ENCODE results near the gene GBA3. TPM values are rescaled to one million over a fixed set of nuclear protein-coding genes. Genes with fewer than 3 reads are reported as not detected.

Gene GBA3
- polyA plus RNA-seq, 1 experiment, result not detected

DNA sequence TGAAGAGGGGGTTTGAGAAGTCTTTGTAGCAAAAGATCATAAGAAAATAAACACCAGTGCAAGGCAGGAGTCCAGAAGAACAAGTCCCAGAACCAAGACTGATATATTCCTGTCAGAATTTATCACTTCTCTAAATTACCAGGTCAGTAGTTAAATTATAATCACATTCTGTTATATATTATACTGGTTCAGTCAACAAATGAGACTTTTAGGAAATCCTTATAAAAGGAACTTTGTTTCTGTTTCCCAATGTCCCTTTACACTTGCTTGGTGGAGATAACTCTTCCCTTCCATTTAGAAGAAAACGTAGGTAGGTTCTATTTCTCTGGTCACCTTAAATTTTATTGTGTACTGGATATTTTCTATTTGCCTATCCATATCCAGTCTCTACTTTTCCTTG lies 21.1 kb downstream of the GBA3 start:
- H3K27me3 ChIP-seq (ENCODE audit: control insufficient read depth, insufficient read depth, low read length), result no peaks in the 10 kb centered on the region
- no peak overlapping the region for H3K4me3 ChIP-seq (ENCODE audit: low read depth, low read length)
- H3K36me3 ChIP-seq (ENCODE audit: control insufficient read depth, insufficient read depth, low read length), result no peaks in the 10 kb centered on the region
- ChIA-PET CTCF (no interaction called here), POLR2A (no interaction called here)
- TF ChIP-seq, protein P1, sequence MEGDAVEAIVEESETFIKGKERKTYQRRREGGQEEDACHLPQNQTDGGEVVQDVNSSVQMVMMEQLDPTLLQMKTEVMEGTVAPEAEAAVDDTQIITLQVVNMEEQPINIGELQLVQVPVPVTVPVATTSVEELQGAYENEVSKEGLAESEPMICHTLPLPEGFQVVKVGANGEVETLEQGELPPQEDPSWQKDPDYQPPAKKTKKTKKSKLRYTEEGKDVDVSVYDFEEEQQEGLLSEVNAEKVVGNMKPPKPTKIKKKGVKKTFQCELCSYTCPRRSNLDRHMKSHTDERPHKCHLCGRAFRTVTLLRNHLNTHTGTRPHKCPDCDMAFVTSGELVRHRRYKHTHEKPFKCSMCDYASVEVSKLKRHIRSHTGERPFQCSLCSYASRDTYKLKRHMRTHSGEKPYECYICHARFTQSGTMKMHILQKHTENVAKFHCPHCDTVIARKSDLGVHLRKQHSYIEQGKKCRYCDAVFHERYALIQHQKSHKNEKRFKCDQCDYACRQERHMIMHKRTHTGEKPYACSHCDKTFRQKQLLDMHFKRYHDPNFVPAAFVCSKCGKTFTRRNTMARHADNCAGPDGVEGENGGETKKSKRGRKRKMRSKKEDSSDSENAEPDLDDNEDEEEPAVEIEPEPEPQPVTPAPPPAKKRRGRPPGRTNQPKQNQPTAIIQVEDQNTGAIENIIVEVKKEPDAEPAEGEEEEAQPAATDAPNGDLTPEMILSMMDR (IDR thresholded peaks at IDR 0.05; ENCODE audit: insufficient read depth, low read depth, low read length), result no peak
- no peak for DNase-seq (ENCODE audit: low read depth)

DNA sequence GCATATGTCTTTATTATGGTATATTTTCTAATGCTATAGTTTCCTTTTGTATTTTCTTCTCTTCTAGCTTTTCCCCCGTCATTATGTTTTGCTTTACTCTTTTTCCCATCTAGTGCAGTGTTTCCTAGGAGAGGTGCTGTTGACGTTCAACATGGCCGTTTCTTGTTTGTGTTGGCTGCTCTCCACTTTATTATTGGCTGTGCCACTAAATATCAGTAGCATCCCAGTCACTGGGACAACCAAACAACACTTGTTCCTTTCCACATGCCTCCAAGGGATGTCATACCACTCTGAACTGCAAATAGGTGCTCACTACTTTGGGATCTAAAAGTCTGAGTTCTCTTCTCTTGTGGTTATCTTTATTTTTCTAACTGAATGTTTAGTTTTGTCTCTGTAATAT lies 26.5 kb downstream of the GBA3 start:
- H3K4me3 ChIP-seq (ENCODE audit: low read depth, low read length), result no peak overlapping the region
- POLR2A ChIA-PET, result no interaction called here
- H3K36me3 ChIP-seq (ENCODE audit: control insufficient read depth, insufficient read depth, low read length), result no peaks in the 10 kb centered on the region
- TF ChIP-seq, protein P1 (IDR thresholded peaks at IDR 0.05; ENCODE audit: insufficient read depth, low read depth, low read length), result no peak
- DNase-seq (ENCODE audit: low read depth), result no peak
- CTCF ChIA-PET, result no interaction called here
- no peaks in the 10 kb centered on the region for H3K27me3 ChIP-seq (ENCODE audit: control insufficient read depth, insufficient read depth, low read length)

DNA sequence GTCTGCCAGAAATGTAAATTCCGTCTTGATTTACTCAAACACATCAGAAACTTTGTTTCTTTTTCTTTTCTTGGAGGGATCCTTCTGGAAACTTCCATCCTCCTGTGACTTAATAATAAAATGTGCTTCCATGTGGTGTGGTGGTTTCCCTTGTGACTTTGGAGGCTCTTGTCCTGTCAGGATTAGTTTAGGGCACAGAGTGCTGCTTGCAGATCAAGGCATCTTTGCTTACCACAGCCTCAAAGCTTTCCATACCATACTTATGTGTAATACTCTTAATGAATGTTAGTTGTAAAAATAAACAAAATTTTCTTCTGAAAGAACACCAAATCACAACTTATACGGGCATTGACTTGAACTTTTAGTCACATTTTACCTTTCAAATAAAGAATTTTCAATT lies 27.4 kb downstream of the GBA3 start:
- DNase-seq (ENCODE audit: low read depth), result peak; percentile 43
- Histone ChIP-seq H3K4me3 (ENCODE audit: low read depth, low read length) (no peak overlapping the region), H3K36me3 (ENCODE audit: control insufficient read depth, insufficient read depth, low read length) (no peaks in the 10 kb centered on the region), H3K27me3 (ENCODE audit: control insufficient read depth, insufficient read depth, low read length) (no peaks in the 10 kb centered on the region)
- ChIA-PET POLR2A (no interaction called here), CTCF (no interaction called here)
- TF ChIP-seq, protein P1 (IDR thresholded peaks at IDR 0.05; ENCODE audit: insufficient read depth, low read depth, low read length), result no peak

DNA sequence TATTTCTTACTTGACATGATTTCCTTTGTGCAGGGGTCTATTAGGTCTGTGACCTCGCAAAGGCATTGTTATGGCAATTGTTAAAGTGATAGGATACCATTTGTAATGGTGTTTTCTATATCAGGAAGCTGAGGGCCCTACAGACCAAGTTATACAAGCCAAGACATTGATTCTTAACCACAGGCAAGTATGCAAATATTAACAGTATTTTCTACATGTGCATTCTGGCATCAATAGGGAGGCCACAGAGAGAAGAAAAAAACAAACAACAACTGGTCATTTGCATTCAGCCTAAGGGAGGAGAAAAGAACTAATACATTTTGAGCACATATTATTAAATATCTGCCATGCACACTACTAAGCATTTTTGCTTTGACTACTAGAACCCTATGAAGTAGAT lies 28.5 kb downstream of the GBA3 start:
- ChIA-PET POLR2A (no interaction called here), CTCF (no interaction called here)
- Histone ChIP-seq H3K4me3 (ENCODE audit: low read depth, low read length) (no peak overlapping the region), H3K27me3 (ENCODE audit: control insufficient read depth, insufficient read depth, low read length) (no peaks in the 10 kb centered on the region), H3K36me3 (ENCODE audit: control insufficient read depth, insufficient read depth, low read length) (no peaks in the 10 kb centered on the region)
- TF ChIP-seq, protein P1 (IDR thresholded peaks at IDR 0.05; ENCODE audit: insufficient read depth, low read depth, low read length), result no peak
- no peak for DNase-seq (ENCODE audit: low read depth)

DNA sequence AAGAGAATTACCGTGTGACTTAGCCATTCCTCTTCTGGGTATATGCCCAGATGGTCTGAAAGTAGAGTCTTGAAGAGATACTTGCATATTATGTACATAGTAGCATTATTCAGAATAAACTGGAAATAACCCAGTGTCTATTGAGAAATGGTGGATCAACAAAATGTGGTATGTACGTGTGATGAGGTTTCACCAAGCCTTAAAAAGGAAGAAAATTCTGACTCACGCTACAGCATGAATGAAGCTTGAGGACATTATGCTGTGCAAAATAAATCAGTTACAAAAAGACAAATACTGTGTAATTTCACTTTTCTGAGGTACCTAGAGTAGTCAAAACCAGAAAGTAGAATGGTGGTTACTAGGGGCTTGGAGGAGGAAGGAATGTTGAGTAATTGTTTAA lies 37.3 kb downstream of the GBA3 start:
- no peak for DNase-seq (ENCODE audit: low read depth)
- Histone ChIP-seq H3K36me3 (ENCODE audit: control insufficient read depth, insufficient read depth, low read length) (no peaks in the 10 kb centered on the region), H3K4me3 (ENCODE audit: low read depth, low read length) (no peak overlapping the region), H3K27me3 (ENCODE audit: control insufficient read depth, insufficient read depth, low read length) (no peaks in the 10 kb centered on the region)
- TF ChIP-seq, protein P1 (IDR thresholded peaks at IDR 0.05; ENCODE audit: insufficient read depth, low read depth, low read length), result no peak
- ChIA-PET CTCF (no interaction called here), POLR2A (no interaction called here)

All from BJ (cell line).